Renal cortical epithelial cell (primary cell): Measurements from ENCODE around the gene AFMID. TPM values are rescaled to one million over a fixed set of nuclear protein-coding genes. Genes with fewer than 3 reads are reported as not detected.
"Not testable (repeated sequence)": the region's sequence is repeated elsewhere in the genome, so short reads cannot be mapped to it uniquely, and the experiment has no call there.

Experiments used
- DNase-seq: peaks from one replicate; pipeline ENCODE4 v3.0.0-alpha.2; 2011; ENCODE audit warnings: low read depth
- total RNA-seq: library from RNA; depleted of rRNA; stranded (reverse); fragments of >200 nt; gene quantifications from 2 replicates; pipeline ENCODE4 v1.2.3, GENCODE V29; 2014

The AFMID gene
- total RNA-seq, 1 donor from 2014 or later: 28.7 TPM

- DNase-seq: no peak
These were observed 51.8 kb downstream of the AFMID start for GRCh38 chr17:78238823-78239488.

GRCh38 chr17:78239489-78239931 lies 52.3 kb downstream of the AFMID start:
- no peak for DNase-seq

- no peak for DNase-seq
These were observed 53.0 kb downstream of the AFMID start for GRCh38 chr17:78240012-78240655.

- no peak for DNase-seq
These were observed 53.7 kb downstream of the AFMID start for GRCh38 chr17:78240839-78241238.

GRCh38 chr17:78241277-78242023 lies 54.3 kb downstream of the AFMID start:
- DNase-seq: peak; percentile 25

GRCh38 chr17:78242024-78242742 lies 55.0 kb downstream of the AFMID start:
- DNase-seq: no peak

- DNase-seq: no peak
These were observed 60.1 kb downstream of the AFMID start for GRCh38 chr17:78247304-78247703.

GRCh38 chr17:78248051-78248914 lies 61.1 kb downstream of the AFMID start:
- DNase-seq: no peak

GRCh38 chr17:78249074-78249817 lies 62.1 kb downstream of the AFMID start:
- DNase-seq: no peak

GRCh38 chr17:78249818-78250806 lies 63.0 kb downstream of the AFMID start:
- no peak for DNase-seq

- DNase-seq: peak; percentile 57
These were observed 64.0 kb downstream of the AFMID start for GRCh38 chr17:78250891-78251772.

GRCh38 chr17:78251773-78252103 lies 64.6 kb downstream of the AFMID start:
- DNase-seq: no peak

- DNase-seq: no peak
These were observed 65.0 kb downstream of the AFMID start for GRCh38 chr17:78252111-78252634.

- DNase-seq: no peak
These were observed 65.8 kb downstream of the AFMID start for GRCh38 chr17:78252701-78253635.

- DNase-seq: not testable (repeated sequence)
These were observed 66.4 kb downstream of the AFMID start for GRCh38 chr17:78253636-78253945.

GRCh38 chr17:78253946-78254672 lies 66.9 kb downstream of the AFMID start:
- peak; percentile 36 for DNase-seq
